K562 (cell line): Measurements from ENCODE around the gene PPP1R14C. TPM values are rescaled to one million over a fixed set of nuclear protein-coding genes. Genes with fewer than 3 reads are reported as not detected.

ENCODE experiments used
- ASH1L ChIP-seq: fragments of 450-650 bp; IDR thresholded peaks from 2 replicates; pipeline ENCODE4 v1.6.1; 2018; ENCODE audit warnings: borderline replicate concordance, mild to moderate bottlenecking, low read depth; ENCODE audit not compliant: partially characterized antibody
- BMI1 ChIP-seq: fragments of 150-350 bp; IDR thresholded peaks from 2 replicates; pipeline ENCODE4 v1.6.1; 2014; ENCODE audit warnings: low read length
- CEBPG ChIP-seq, 3 experiments: fragments of 200-800 bp in 1 of 3; sonication (Bioruptor generic) in 1 of 3; sonication (generic) in 1 of 3; formaldehyde crosslinking in 1 of 3; IDR thresholded peaks in 2 of 3; conservative IDR thresholded peaks in 1 of 3; 2 replicates each; pipeline versions ENCODE4 v1.6.1 to v1.8.0; 2016 to 2022; ENCODE audit warnings: missing compliant biosample characterization in 2 of 3, missing genetic modification characterization in 2 of 3, mild to moderate bottlenecking in 1 of 3, missing genetic modification reagents in 1 of 3
- FOXO4 ChIP-seq: fragments of 450-650 bp; formaldehyde crosslinking; IDR thresholded peaks from 2 replicates; pipeline ENCODE4 v1.4.0; 2020; ENCODE audit warnings: mild to moderate bottlenecking, moderate library complexity
- GABPB1 ChIP-seq: sonication (generic); formaldehyde crosslinking; IDR thresholded peaks from 2 replicates; pipeline ENCODE4 v1.8.0; 2022; ENCODE audit warnings: mild to moderate bottlenecking, missing genetic modification reagents
- PHTF2 ChIP-seq: fragments of 250-450 bp; sonication (Bioruptor Pico); IDR thresholded peaks from 2 replicates; pipeline ENCODE4 v1.5.0; 2021; ENCODE audit warnings: mild to moderate bottlenecking
- RUNX1 ChIP-seq: sonication (generic); IDR thresholded peaks from 2 replicates; pipeline ENCODE4 v1.6.1; 2016; ENCODE audit warnings: antibody characterized with exemption, low read depth
- SNIP1 ChIP-seq: fragments of 450-650 bp; IDR thresholded peaks from 2 replicates; pipeline ENCODE4 v1.7.1; 2017; ENCODE audit warnings: low read depth, mild to moderate bottlenecking
- SRSF7 ChIP-seq: fragments of 200-400 bp; formaldehyde crosslinking; optimal IDR thresholded peaks from 2 replicates; pipeline ENCODE3; 2017; ENCODE audit warnings: mild to moderate bottlenecking, low read depth, low read length
- TEAD1 ChIP-seq, 2 experiments: fragments of 450-650 bp in 1 of 2; sonication (generic) in 1 of 2; formaldehyde crosslinking; IDR thresholded peaks; 2 replicates each; pipeline versions ENCODE4 v1.4.0 to v1.8.0; 2020 to 2022; ENCODE audit warnings: mild to moderate bottlenecking in 2 of 2, missing genetic modification reagents in 1 of 2
- TRIM24 ChIP-seq, 2 experiments: fragments of 450-650 bp; IDR thresholded peaks; 2 replicates each; pipeline ENCODE4 v1.6.1; 2016
- ZNF324 ChIP-seq: fragments of 250-450 bp; sonication (Bioruptor Pico); IDR thresholded peaks from 2 replicates; pipeline ENCODE4 v1.4.0; 2020; ENCODE audit warnings: mild to moderate bottlenecking
- ZNF445 ChIP-seq: fragments of 250-450 bp; sonication (Bioruptor Pico); IDR thresholded peaks from 2 replicates; pipeline ENCODE4 v1.4.0; 2020; ENCODE audit warnings: low read depth, mild to moderate bottlenecking, moderate library complexity
- polyA plus RNA-seq, 8 experiments: library from polyadenylated mRNA; depleted of rRNA in 4 of 8; stranded (reverse) in 5 of 8; unstranded in 3 of 8; fragments of >200 nt; fragmentation: Nextera tagmentation in 2 of 8; fragmentation: Illumina TruSeq in 1 of 8; extraction: Ambion mirVana in 2 of 8; extraction: Trizol in 1 of 8; gene quantifications; 2 replicates each; pipeline versions ENCODE4 v1.2.1 to v1.2.3, GENCODE V29; 2011 to 2014; ENCODE audit warnings: inconsistent platforms in 1 of 8, missing spikeins in 1 of 8
- total RNA-seq, 7 experiments: library from RNA; depleted of rRNA in 6 of 7; stranded (reverse); fragments of >200 nt in 6 of 7; fragmentation: Illumina TruSeq in 2 of 7; extraction: Trizol in 2 of 7; gene quantifications; 2 replicates each; pipeline versions ENCODE4 v1.2.1 to v1.2.3, GENCODE V29; 2011 to 2021; ENCODE audit warnings: low replicate concordance in 1 of 7
- TF ChIP-seq, protein P1 (sequence below): sonication (generic); formaldehyde crosslinking; IDR thresholded peaks from 2 replicates; pipeline ENCODE4 v1.8.0; 2022; ENCODE audit warnings: mild to moderate bottlenecking, missing genetic modification reagents
- TF ChIP-seq, protein P2 (sequence below): fragments of 450-650 bp; IDR thresholded peaks from 2 replicates; pipeline ENCODE4 v1.6.1; 2016; ENCODE audit warnings: low read depth

PPP1R14C gene
- total and polyA plus RNA-seq, 9 of the 15 experiments (the other 6 are each of a cell fraction or from before 2014, with no cell fraction given), result 4.5 to 16.6 (median 11.9) TPM

- TF ChIP-seq FOXO4 (no peak), PHTF2 (CRISPR knock-in tag) (no peak), RUNX1 (no peak), BMI1 (no peak), SRSF7 (no peak), ZNF324 (CRISPR knock-in tag) (no peak), ZNF445 (no peak), TEAD1 (CRISPR knock-in tag; IDR thresholded peaks at IDR 0.05) (no peak; a peak in 1 of 4 replicates), ASH1L (no peak), CEBPG (CRISPR knock-in tag; IDR thresholded peaks at IDR 0.05) (no peak), CEBPG (tag; conservative IDR thresholded peaks at IDR 0.05 in 1 of 2, IDR thresholded peaks at IDR 0.05 in 1 of 2) (no peak), TRIM24 (IDR thresholded peaks at IDR 0.05) (0 out of 4 replicates have a peak, but pooled peaks of 1 of the 2 experiments have one; percentile 43), SNIP1 (no peak), GABPB1 (no peak)
- TF ChIP-seq, protein P1, sequence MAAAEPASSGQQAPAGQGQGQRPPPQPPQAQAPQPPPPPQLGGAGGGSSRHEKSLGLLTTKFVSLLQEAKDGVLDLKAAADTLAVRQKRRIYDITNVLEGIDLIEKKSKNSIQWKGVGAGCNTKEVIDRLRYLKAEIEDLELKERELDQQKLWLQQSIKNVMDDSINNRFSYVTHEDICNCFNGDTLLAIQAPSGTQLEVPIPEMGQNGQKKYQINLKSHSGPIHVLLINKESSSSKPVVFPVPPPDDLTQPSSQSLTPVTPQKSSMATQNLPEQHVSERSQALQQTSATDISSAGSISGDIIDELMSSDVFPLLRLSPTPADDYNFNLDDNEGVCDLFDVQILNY (CRISPR knock-in tag), result no peak
- TF ChIP-seq, protein P2, sequence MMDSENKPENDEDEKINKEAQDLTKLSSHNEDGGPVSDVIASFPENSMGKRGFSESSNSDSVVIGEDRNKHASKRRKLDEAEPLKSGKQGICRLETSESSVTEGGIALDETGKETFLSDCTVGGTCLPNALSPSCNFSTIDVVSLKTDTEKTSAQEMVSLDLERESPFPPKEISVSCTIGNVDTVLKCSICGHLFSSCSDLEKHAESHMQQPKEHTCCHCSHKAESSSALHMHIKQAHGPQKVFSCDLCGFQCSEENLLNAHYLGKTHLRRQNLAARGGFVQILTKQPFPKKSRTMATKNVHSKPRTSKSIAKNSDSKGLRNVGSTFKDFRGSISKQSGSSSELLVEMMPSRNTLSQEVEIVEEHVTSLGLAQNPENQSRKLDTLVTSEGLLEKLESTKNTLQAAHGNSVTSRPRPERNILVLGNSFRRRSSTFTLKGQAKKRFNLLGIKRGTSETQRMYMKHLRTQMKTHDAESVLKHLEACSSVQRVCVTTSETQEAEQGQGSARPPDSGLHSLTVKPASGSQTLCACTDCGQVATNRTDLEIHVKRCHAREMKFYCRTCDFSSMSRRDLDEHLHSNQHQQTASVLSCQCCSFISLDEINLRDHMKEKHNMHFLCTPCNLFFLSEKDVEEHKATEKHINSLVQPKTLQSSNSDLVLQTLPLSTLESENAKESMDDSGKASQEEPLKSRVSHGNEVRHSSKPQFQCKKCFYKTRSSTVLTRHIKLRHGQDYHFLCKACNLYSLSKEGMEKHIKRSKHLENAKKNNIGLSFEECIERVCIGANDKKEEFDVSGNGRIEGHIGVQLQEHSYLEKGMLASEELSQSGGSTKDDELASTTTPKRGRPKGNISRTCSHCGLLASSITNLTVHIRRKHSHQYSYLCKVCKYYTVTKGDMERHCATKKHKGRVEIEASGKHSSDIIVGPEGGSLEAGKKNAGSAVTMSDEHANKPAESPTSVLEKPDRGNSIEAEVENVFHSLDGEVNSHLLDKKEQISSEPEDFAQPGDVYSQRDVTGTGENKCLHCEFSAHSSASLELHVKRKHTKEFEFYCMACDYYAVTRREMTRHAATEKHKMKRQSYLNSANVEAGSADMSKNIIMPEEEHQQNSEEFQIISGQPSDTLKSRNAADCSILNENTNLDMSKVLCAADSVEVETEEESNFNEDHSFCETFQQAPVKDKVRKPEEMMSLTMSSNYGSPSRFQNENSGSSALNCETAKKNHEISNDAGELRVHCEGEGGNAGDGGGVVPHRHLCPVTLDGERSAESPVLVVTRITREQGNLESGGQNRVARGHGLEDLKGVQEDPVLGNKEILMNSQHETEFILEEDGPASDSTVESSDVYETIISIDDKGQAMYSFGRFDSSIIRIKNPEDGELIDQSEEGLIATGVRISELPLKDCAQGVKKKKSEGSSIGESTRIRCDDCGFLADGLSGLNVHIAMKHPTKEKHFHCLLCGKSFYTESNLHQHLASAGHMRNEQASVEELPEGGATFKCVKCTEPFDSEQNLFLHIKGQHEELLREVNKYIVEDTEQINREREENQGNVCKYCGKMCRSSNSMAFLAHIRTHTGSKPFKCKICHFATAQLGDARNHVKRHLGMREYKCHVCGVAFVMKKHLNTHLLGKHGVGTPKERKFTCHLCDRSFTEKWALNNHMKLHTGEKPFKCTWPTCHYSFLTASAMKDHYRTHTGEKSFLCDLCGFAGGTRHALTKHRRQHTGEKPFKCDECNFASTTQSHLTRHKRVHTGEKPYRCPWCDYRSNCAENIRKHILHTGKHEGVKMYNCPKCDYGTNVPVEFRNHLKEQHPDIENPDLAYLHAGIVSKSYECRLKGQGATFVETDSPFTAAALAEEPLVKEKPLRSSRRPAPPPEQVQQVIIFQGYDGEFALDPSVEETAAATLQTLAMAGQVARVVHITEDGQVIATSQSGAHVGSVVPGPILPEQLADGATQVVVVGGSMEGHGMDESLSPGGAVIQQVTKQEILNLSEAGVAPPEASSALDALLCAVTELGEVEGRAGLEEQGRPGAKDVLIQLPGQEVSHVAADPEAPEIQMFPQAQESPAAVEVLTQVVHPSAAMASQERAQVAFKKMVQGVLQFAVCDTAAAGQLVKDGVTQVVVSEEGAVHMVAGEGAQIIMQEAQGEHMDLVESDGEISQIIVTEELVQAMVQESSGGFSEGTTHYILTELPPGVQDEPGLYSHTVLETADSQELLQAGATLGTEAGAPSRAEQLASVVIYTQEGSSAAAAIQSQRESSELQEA, result no peak
Observed at GRCh38 chr6:150267686-150268561, 125.1 kb downstream of the PPP1R14C start (continued).
